ENCODE results near the gene PALLD.

The PALLD gene

GRCh38 chr4:168840392-168840763 is 343.5 kb downstream of the PALLD start:
- ChIA-PET POLR2A (no interaction called here), CTCF (interaction anchor here (1.2 kb wide), 1 partner anchor 58 kb away, joined by 3 read pairs; no protein-coding TSS in a partner anchor)
- H3K9me3 ChIP-seq (ENCODE audit: control insufficient read depth, insufficient read depth, low read depth, low read length) = no peaks in the 10 kb centered on the region
- H3K36me3 ChIP-seq (ENCODE audit: control insufficient read depth in 2 of 2, insufficient read depth in 1 of 2, low read length in 2 of 2) = peaks cover 0 to 22% of the 10 kb centered on the region in 2 experiments; a peak in 1 of 3 replicates
- TF ChIP-seq ZSCAN5A (tag by site-specific recombination; IDR thresholded peaks at IDR 0.05) (no peak), WT1 (tag by site-specific recombination; IDR thresholded peaks at IDR 0.05) (no peak), ZNF514 (tag by site-specific recombination; IDR thresholded peaks at IDR 0.05) (no peak), ZNF549 (tag by site-specific recombination; IDR thresholded peaks at IDR 0.05) (no peak), ZNF692 (tag by site-specific recombination; IDR thresholded peaks at IDR 0.05) (no peak), ZNF37A (tag by site-specific recombination; IDR thresholded peaks at IDR 0.05) (no peak), ZNF16 (tag by site-specific recombination; IDR thresholded peaks at IDR 0.05; ENCODE audit: low read depth) (no peak), ZNF530 (tag by site-specific recombination; IDR thresholded peaks at IDR 0.05; ENCODE audit: low read depth) (no peak), ZNF513 (tag by site-specific recombination; IDR thresholded peaks at IDR 0.05) (no peak), YY1 (tag by site-specific recombination; IDR thresholded peaks at IDR 0.05) (no peak), ZNF639 (tag by site-specific recombination; IDR thresholded peaks at IDR 0.05) (no peak)
- H3K4me3 ChIP-seq (ENCODE audit: low read depth, low read length) = no peak overlapping the region
- H3K27ac ChIP-seq (ENCODE audit: extremely low read depth, low read depth, low read length) = no peak overlapping the region
- peaks cover 4% of the 10 kb centered on the region for H3K4me1 ChIP-seq (ENCODE audit: control insufficient read depth, insufficient read depth, low read length)

GRCh38 chr4:168841000-168841671 is 344.3 kb downstream of the PALLD start:
- no peaks in the 10 kb centered on the region for H3K9me3 ChIP-seq (ENCODE audit: control insufficient read depth, insufficient read depth, low read depth, low read length)
- ChIA-PET POLR2A (interaction anchor here (0.6 kb wide), 1 partner anchor 76 kb away, joined by 3 read pairs; no protein-coding TSS in a partner anchor), CTCF (interaction anchor here (0.6 to 1.2 kb wide), 3 partner anchors 210 to 256 kb away, joined by 3 to 4 read pairs (median 3); no protein-coding TSS in a partner anchor)
- H3K27ac ChIP-seq (ENCODE audit: extremely low read depth, low read depth, low read length) = no peak overlapping the region
- peaks cover 0 to 19% of the 10 kb centered on the region in 2 experiments; a peak in 1 of 3 replicates for H3K36me3 ChIP-seq (ENCODE audit: control insufficient read depth in 2 of 2, insufficient read depth in 1 of 2, low read length in 2 of 2)
- H3K4me1 ChIP-seq (ENCODE audit: control insufficient read depth, insufficient read depth, low read length) = peaks cover 4% of the 10 kb centered on the region
- H3K4me3 ChIP-seq (ENCODE audit: low read depth, low read length) = no peak overlapping the region
- no peak for TF ChIP-seq ZNF513 (tag by site-specific recombination; IDR thresholded peaks at IDR 0.05)
- TF ChIP-seq ZNF169 (tag by site-specific recombination; IDR thresholded peaks at IDR 0.05) = no peak
- no peak for TF ChIP-seq ZNF626 (tag by site-specific recombination; IDR thresholded peaks at IDR 0.05)
- TF ChIP-seq ZNF302 (tag by site-specific recombination; IDR thresholded peaks at IDR 0.05; ENCODE audit: low read depth) = no peak
- no peak for TF ChIP-seq ZNF521 (tag by site-specific recombination; IDR thresholded peaks at IDR 0.05)
- TF ChIP-seq ZNF561 (tag by site-specific recombination; IDR thresholded peaks at IDR 0.05; ENCODE audit: borderline replicate concordance) = no peak
- no peak for TF ChIP-seq REPIN1 (tag by site-specific recombination; IDR thresholded peaks at IDR 0.05; ENCODE audit: low read depth)
- no peak for TF ChIP-seq ZNF280C (tag by site-specific recombination; IDR thresholded peaks at IDR 0.05)
- TF ChIP-seq KLF9 (tag by site-specific recombination; IDR thresholded peaks at IDR 0.05; ENCODE audit: low read depth) = no peak
- no peak for TF ChIP-seq SALL2 (tag by site-specific recombination; IDR thresholded peaks at IDR 0.05; ENCODE audit: borderline replicate concordance)
- TF ChIP-seq ZNF843 (tag by site-specific recombination; IDR thresholded peaks at IDR 0.05) = no peak
- no peak for TF ChIP-seq ZNF146 (tag by site-specific recombination; IDR thresholded peaks at IDR 0.05)
- no peak for TF ChIP-seq SP3 (tag by site-specific recombination; IDR thresholded peaks at IDR 0.05)
- TF ChIP-seq ZNF549 (tag by site-specific recombination; IDR thresholded peaks at IDR 0.05) = no peak
- TF ChIP-seq ZNF777 (tag by site-specific recombination; IDR thresholded peaks at IDR 0.05; ENCODE audit: borderline replicate concordance) = no peak
- TF ChIP-seq ZXDB (tag by site-specific recombination; IDR thresholded peaks at IDR 0.05) = no peak

Measured in HEK293 (cell line).